ENCODE results near the gene GPC6.

Gene GPC6

GRCh38 chr13:93736909-93737308 lies 510.3 kb downstream of the GPC6 start:
- H3K4me3 ChIP-seq (replicated peaks; ENCODE audit: low read depth, low read length): no peak overlapping the region
- TF ChIP-seq CTCF (IDR thresholded peaks at IDR 0.05; ENCODE audit: low read length, missing control alignments): no peak
- no peak for DNase-seq (ENCODE audit: low read depth)

- no peak for TF ChIP-seq CTCF (IDR thresholded peaks at IDR 0.05; ENCODE audit: low read length, missing control alignments)
- DNase-seq (ENCODE audit: low read depth): no peak
- no peak overlapping the region for H3K4me3 ChIP-seq (replicated peaks; ENCODE audit: low read depth, low read length)
Observed at GRCh38 chr13:93740334-93740733, 513.7 kb downstream of the GPC6 start.

GRCh38 chr13:93744033-93744432 lies 517.4 kb downstream of the GPC6 start:
- TF ChIP-seq CTCF (IDR thresholded peaks at IDR 0.05; ENCODE audit: low read length, missing control alignments): no peak
- H3K4me3 ChIP-seq (replicated peaks; ENCODE audit: low read depth, low read length): no peak overlapping the region
- DNase-seq (ENCODE audit: low read depth): no peak

GRCh38 chr13:93744886-93745285 lies 518.3 kb downstream of the GPC6 start:
- DNase-seq (ENCODE audit: low read depth): no peak
- TF ChIP-seq CTCF (IDR thresholded peaks at IDR 0.05; ENCODE audit: low read length, missing control alignments): no peak

GRCh38 chr13:93745884-93746283 lies 519.3 kb downstream of the GPC6 start:
- H3K4me3 ChIP-seq (replicated peaks; ENCODE audit: low read depth, low read length): no peak overlapping the region
- peak; percentile 39 for DNase-seq (ENCODE audit: low read depth)
- TF ChIP-seq CTCF (IDR thresholded peaks at IDR 0.05; ENCODE audit: low read length, missing control alignments): no peak

More at GRCh38 chr13:93744886-93745285, 518.3 kb downstream of the GPC6 start:
- H3K4me3 ChIP-seq (replicated peaks; ENCODE audit: low read depth, low read length): no peak overlapping the region

GRCh38 chr13:93746589-93746988 lies 520.0 kb downstream of the GPC6 start:
- no peak overlapping the region for H3K4me3 ChIP-seq (replicated peaks; ENCODE audit: low read depth, low read length)
- DNase-seq (ENCODE audit: low read depth): no peak
- TF ChIP-seq CTCF (IDR thresholded peaks at IDR 0.05; ENCODE audit: low read length, missing control alignments): no peak

- H3K4me3 ChIP-seq (replicated peaks; ENCODE audit: low read depth, low read length): no peak overlapping the region
- no peak for TF ChIP-seq CTCF (IDR thresholded peaks at IDR 0.05; ENCODE audit: low read length, missing control alignments)
- DNase-seq (ENCODE audit: low read depth): no peak
Observed at GRCh38 chr13:93750676-93751075, 524.1 kb downstream of the GPC6 start.
